Measurements from ENCODE around the gene GRIK3. TPM values are rescaled to one million over a fixed set of nuclear protein-coding genes. Genes with fewer than 3 reads are reported as not detected.

GRIK3 gene
- total and polyA plus RNA-seq, 11 donors = 0.06 to 1.6 (median 0.29) TPM

- TF ChIP-seq POLR2A (IDR thresholded peaks at IDR 0.05) (no peak), CTCF (IDR thresholded peaks at IDR 0.05) (no peak)
- 30 to 41% (median 39%) methylated on average over 11 of the region's 11 CpGs for WGBS, 4 donors
- ATAC-seq (no peak), DNase-seq (no peak)
- H3K36me3 ChIP-seq = no peaks in the 10 kb centered on the region
- H3K4me3 ChIP-seq = no peak overlapping the region
- peaks cover 0 to 17% (median 0%) of the 10 kb centered on the region in 9 donors for H3K27me3 ChIP-seq
- no peaks in the 10 kb centered on the region for H3K9me3 ChIP-seq
- intact Hi-C loops (cut with DNase I) = no loop called here
- no peaks in the 10 kb centered on the region for H3K4me1 ChIP-seq
- no peak overlapping the region for H3K27ac ChIP-seq
These were observed 111.5 kb downstream of the GRIK3 start for GRCh38 chr1:36922593-36923426.

- H3K27me3 ChIP-seq = peaks cover 0 to 18% (median 0%) of the 10 kb centered on the region in 9 donors
- H3K4me1 ChIP-seq = no peaks in the 10 kb centered on the region
- ATAC-seq (no peak), DNase-seq (no peak)
- 49 to 64% (median 50%) methylated on average over 2 to 5 of the region's 5 CpGs for WGBS, 4 donors
- H3K9me3 ChIP-seq = no peaks in the 10 kb centered on the region
- TF ChIP-seq CTCF (IDR thresholded peaks at IDR 0.05) = no peak
- TF ChIP-seq POLR2A (IDR thresholded peaks at IDR 0.05) = no peak
- no peak overlapping the region for H3K27ac ChIP-seq
- intact Hi-C loops (cut with DNase I) = no loop called here
- no peaks in the 10 kb centered on the region for H3K36me3 ChIP-seq
- no peak overlapping the region for H3K4me3 ChIP-seq
These were observed 112.2 kb downstream of the GRIK3 start for GRCh38 chr1:36922071-36922470.

GRCh38 chr1:36920801-36921405 is 113.4 kb downstream of the GRIK3 start:
- TF ChIP-seq POLR2A (IDR thresholded peaks at IDR 0.05) (no peak), CTCF (IDR thresholded peaks at IDR 0.05) (no peak)
- Histone ChIP-seq H3K27me3 (peaks cover 0 to 18% (median 0%) of the 10 kb centered on the region in 9 donors), H3K27ac (no peak overlapping the region), H3K9me3 (peaks cover 0 to under 1% (median 0%) of the 10 kb centered on the region in 12 donors), H3K4me3 (no peak overlapping the region), H3K36me3 (no peaks in the 10 kb centered on the region), H3K4me1 (no peaks in the 10 kb centered on the region)
- intact Hi-C loops (cut with DNase I) = no loop called here
- WGBS, 4 donors = 65 to 70% (median 67%) methylated on average over 5 to 6 of the region's 6 CpGs
- ATAC-seq (no peak), DNase-seq (no peak)

GRCh38 chr1:36920371-36920770 is 113.9 kb downstream of the GRIK3 start:
- no peaks in the 10 kb centered on the region for H3K4me1 ChIP-seq
- no peak overlapping the region for H3K4me3 ChIP-seq
- WGBS, 4 donors = 73 to 92% (median 75%) methylated on average over 2 to 3 of the region's 3 CpGs
- peaks cover 0 to 2% (median 0%) of the 10 kb centered on the region in 12 donors for H3K9me3 ChIP-seq
- ATAC-seq (no peak), DNase-seq (no peak)
- H3K27me3 ChIP-seq = peaks cover 0 to 19% (median 0%) of the 10 kb centered on the region in 9 donors
- TF ChIP-seq CTCF (IDR thresholded peaks at IDR 0.05) (no peak), POLR2A (IDR thresholded peaks at IDR 0.05) (no peak)
- intact Hi-C loops (cut with DNase I) = no loop called here
- H3K27ac ChIP-seq = no peak overlapping the region
- H3K36me3 ChIP-seq = no peaks in the 10 kb centered on the region
